ENCODE measurements around the gene POU2AF1.

POU2AF1 gene

GRCh38 chr11:111387363-111387762, 8.3 kb upstream of the POU2AF1 start:
- DNase-seq (ENCODE audit: low read depth in 2 of 2): no peak

- DNase-seq (ENCODE audit: low read depth in 2 of 2): no peak
Observed at GRCh38 chr11:111386611-111387150, 7.6 kb upstream of the POU2AF1 start.

- DNase-seq (ENCODE audit: low read depth in 2 of 2): no peak
Observed at GRCh38 chr11:111384494-111384893, 5.4 kb upstream of the POU2AF1 start.

- no peak for DNase-seq (ENCODE audit: low read depth in 2 of 2)
Observed at GRCh38 chr11:111382451-111382850, 3.4 kb upstream of the POU2AF1 start.

GRCh38 chr11:111379602-111380136, 594 bp upstream of the POU2AF1 start:
- no peak for DNase-seq (ENCODE audit: low read depth in 2 of 2)

- DNase-seq (ENCODE audit: low read depth in 2 of 2): no peak
Observed at GRCh38 chr11:111378185-111378860, 752 bp downstream of the POU2AF1 start.

- DNase-seq (ENCODE audit: low read depth in 2 of 2): no peak
Observed at GRCh38 chr11:111376181-111376871, 2.7 kb downstream of the POU2AF1 start.

GRCh38 chr11:111373590-111373989, 5.5 kb downstream of the POU2AF1 start:
- no peak for DNase-seq (ENCODE audit: low read depth in 2 of 2)

- DNase-seq (ENCODE audit: low read depth in 2 of 2): no peak
Observed at GRCh38 chr11:111372538-111372937, 6.5 kb downstream of the POU2AF1 start.

- DNase-seq (ENCODE audit: low read depth in 2 of 2): no peak
Observed at GRCh38 chr11:111370902-111371578, 8.0 kb downstream of the POU2AF1 start.

- DNase-seq (ENCODE audit: low read depth in 2 of 2): no peak
Observed at GRCh38 chr11:111370270-111370901, 8.7 kb downstream of the POU2AF1 start.

GRCh38 chr11:111368285-111368560, 10.9 kb downstream of the POU2AF1 start:
- DNase-seq (ENCODE audit: low read depth in 2 of 2): no peak

GRCh38 chr11:111367411-111368284, 11.4 kb downstream of the POU2AF1 start:
- DNase-seq (ENCODE audit: low read depth in 2 of 2): no peak

- no peak for DNase-seq (ENCODE audit: low read depth in 2 of 2)
Observed at GRCh38 chr11:111366560-111367410, 12.3 kb downstream of the POU2AF1 start.

GRCh38 chr11:111365722-111366559, 13.1 kb downstream of the POU2AF1 start:
- no peak for DNase-seq (ENCODE audit: low read depth in 2 of 2)

GRCh38 chr11:111364503-111364902, 14.6 kb downstream of the POU2AF1 start:
- no peak for DNase-seq (ENCODE audit: low read depth in 2 of 2)

GRCh38 chr11:111363985-111364384, 15.1 kb downstream of the POU2AF1 start:
- DNase-seq (ENCODE audit: low read depth in 2 of 2): no peak

GRCh38 chr11:111362887-111363411, 16.1 kb downstream of the POU2AF1 start:
- DNase-seq (ENCODE audit: low read depth in 2 of 2): no peak

- DNase-seq (ENCODE audit: low read depth in 2 of 2): no peak
Observed at GRCh38 chr11:111361874-111362273, 17.2 kb downstream of the POU2AF1 start.

All from stimulated activated CD8-positive, alpha-beta memory T cell treated with anti-CD3 and anti-CD28 coated beads, Interleukin-2, amount 100 ng/mL, for 1 hour (primary cell).